GM23248 (cell line): Measurements from ENCODE around the gene TMEM131L. TPM values are rescaled to one million over a fixed set of nuclear protein-coding genes. Genes with fewer than 3 reads are reported as not detected.

Experiments used
- DNase-seq: peaks from one replicate; pipeline ENCODE4 v3.0.0-alpha.2; 2015
- H2AFZ ChIP-seq: fragments of 200-600 bp; sonication (generic); 2 replicates; pipeline ENCODE4 v1.6.1; 2016; ENCODE audit warnings: antibody characterized with exemption
- H3F3A ChIP-seq: fragments of 200-600 bp; sonication (generic); 2 replicates; pipeline ENCODE4 v1.6.1; 2016; ENCODE audit warnings: mild to moderate bottlenecking, antibody characterized with exemption, mixed run types; ENCODE audit not compliant: insufficient read depth
- H3K27ac ChIP-seq: fragments of 200-600 bp; sonication (generic); 2 replicates; pipeline ENCODE4 v1.5.1; 2016; ENCODE audit warnings: mild to moderate bottlenecking
- H3K27me3 ChIP-seq: fragments of 200-600 bp; sonication (generic); replicated peaks from 2 replicates; pipeline ENCODE4 v1.6.1; 2016; ENCODE audit warnings: mild to moderate bottlenecking; ENCODE audit not compliant: insufficient read depth
- H3K36me3 ChIP-seq: fragments of 200-600 bp; sonication (generic); 2 replicates; pipeline ENCODE4 v1.6.1; 2016; ENCODE audit warnings: low read depth, mild to moderate bottlenecking
- H3K4me1 ChIP-seq: fragments of 200-600 bp; sonication (generic); 2 replicates; pipeline ENCODE4 v1.6.1; 2016; ENCODE audit warnings: mild to moderate bottlenecking; ENCODE audit not compliant: insufficient read depth
- H3K4me2 ChIP-seq: fragments of 200-600 bp; sonication (generic); one replicate; pipeline ENCODE4 v1.6.1; 2016; ENCODE audit warnings: mild to moderate bottlenecking; ENCODE audit not compliant: unreplicated experiment
- H3K4me3 ChIP-seq: fragments of 200-600 bp; sonication (generic); 2 replicates; pipeline ENCODE4 v1.5.1; 2016; ENCODE audit warnings: mild to moderate bottlenecking
- H3K79me2 ChIP-seq: fragments of 200-600 bp; sonication (generic); 2 replicates; pipeline ENCODE4 v1.6.1; 2016; ENCODE audit warnings: mild to moderate bottlenecking; ENCODE audit not compliant: insufficient read depth
- H3K9ac ChIP-seq: fragments of 200-600 bp; sonication (generic); 2 replicates; pipeline ENCODE4 v1.6.1; 2016; ENCODE audit warnings: mild to moderate bottlenecking
- H3K9me2 ChIP-seq: fragments of 200-600 bp; sonication (generic); 2 replicates; pipeline ENCODE4 v1.6.1; 2016; ENCODE audit warnings: mixed run types, mild to moderate bottlenecking, moderate library complexity; ENCODE audit not compliant: insufficient read depth
- H3K9me3 ChIP-seq: fragments of 200-600 bp; sonication (generic); one replicate; pipeline ENCODE4 v1.6.1; 2017; ENCODE audit warnings: low read depth
- H4K20me1 ChIP-seq: fragments of 200-600 bp; sonication (generic); 2 replicates; pipeline ENCODE4 v1.6.0; 2016; ENCODE audit not compliant: insufficient read depth
- EZH2 ChIP-seq: fragments of 200-600 bp; sonication (generic); IDR thresholded peaks from 2 replicates; pipeline ENCODE4 v1.6.1; 2018; ENCODE audit warnings: antibody characterized with exemption, mild to moderate bottlenecking; ENCODE audit not compliant: insufficient read depth, poor library complexity, severe bottlenecking
- EZH2phosphoT487 ChIP-seq: fragments of 200-600 bp; sonication (generic); IDR thresholded peaks from 2 replicates; pipeline ENCODE4 v1.6.1; 2018; ENCODE audit warnings: antibody characterized with exemption, moderate library complexity, mild to moderate bottlenecking, low read depth; ENCODE audit not compliant: insufficient read depth
- WGBS, 2 experiments: methylation state at CpG; one replicate each; pipeline ENCODE4 v1.1.6; 2015 to 2017; ENCODE audit warnings: low lambda C conversion rate in 2 of 2, low coverage in 1 of 2; ENCODE audit errors: missing lambda C conversion rate in 2 of 2; 5-methylcytosine and 5-hydroxymethylcytosine counted together
- in situ Hi-C: fragments of 300-500 bp; cut with MboI; formaldehyde crosslinking; loops from 2 replicates; pipeline ENCODE4 v1.15.0; 2020
- polyA plus RNA-seq: library from polyadenylated mRNA; unstranded; fragments of >200 nt; fragmentation: Nextera tagmentation; extraction: Ambion mirVana; gene quantifications from 2 replicates; pipeline ENCODE4 v1.2.1, GENCODE V29; 2016
- total RNA-seq: library from RNA; depleted of rRNA; stranded (reverse); fragments of >200 nt; shearing (Covaris generic); gene quantifications from 2 replicates; pipeline ENCODE4 v1.2.3, GENCODE V29; 2014

The TMEM131L gene
- total and polyA plus RNA-seq, 2 experiments from 2014 or later: 8.7 to 11.1 TPM

- WGBS, 2 experiments: 67 to 75% methylated on average over 5 of the region's 5 CpGs
- H3K27me3 ChIP-seq: no peaks in the 10 kb centered on the region
- TF ChIP-seq EZH2 (no peak), EZH2phosphoT487 (no peak)
- no peak overlapping the region for H3K27ac ChIP-seq
- peaks cover 6% of the 10 kb centered on the region for H3K36me3 ChIP-seq
- H3K9me2 ChIP-seq: no peaks in the 10 kb centered on the region
- no peak overlapping the region for H3K9ac ChIP-seq
- no peak overlapping the region for H3K4me3 ChIP-seq
- in situ Hi-C loops: no loop called here
- no peak overlapping the region for H2AFZ ChIP-seq
- no peaks in the 10 kb centered on the region; the same call in 1 of the 2 replicates for H3K4me1 ChIP-seq
- no peak overlapping the region for H3K4me2 ChIP-seq
- DNase-seq: no peak
- H4K20me1 ChIP-seq: no peaks in the 10 kb centered on the region
- H3K79me2 ChIP-seq: no peaks in the 10 kb centered on the region
- H3K9me3 ChIP-seq: no peaks in the 10 kb centered on the region
- H3F3A ChIP-seq: no peaks in the 10 kb centered on the region
These were observed 144.6 kb downstream of the TMEM131L start for GRCh38 chr4:153610623-153611376.

GRCh38 chr4:153611679-153612078 lies 145.5 kb downstream of the TMEM131L start:
- Histone ChIP-seq H3K4me1 (no peaks in the 10 kb centered on the region; the same call in 1 of the 2 replicates), H3K9ac (no peak overlapping the region), H3K9me2 (no peaks in the 10 kb centered on the region), H3K36me3 (peaks cover 6% of the 10 kb centered on the region), H2AFZ (no peak overlapping the region), H3K27ac (no peak overlapping the region), H3K4me3 (no peak overlapping the region), H3K9me3 (no peaks in the 10 kb centered on the region), H3K4me2 (no peak overlapping the region), H3F3A (no peaks in the 10 kb centered on the region), H3K27me3 (no peaks in the 10 kb centered on the region), H4K20me1 (no peaks in the 10 kb centered on the region), H3K79me2 (no peaks in the 10 kb centered on the region)
- peak; percentile 12 for DNase-seq
- TF ChIP-seq EZH2phosphoT487 (no peak), EZH2 (no peak)
- 83 to 90% methylated on average over 3 of the region's 3 CpGs for WGBS, 2 experiments
- in situ Hi-C loops: no loop called here

GRCh38 chr4:153612878-153613277 lies 146.7 kb downstream of the TMEM131L start:
- in situ Hi-C loops: no loop called here
- no peaks in the 10 kb centered on the region; the same call in 1 of the 2 replicates for H3K4me1 ChIP-seq
- no peaks in the 10 kb centered on the region for H3K27me3 ChIP-seq
- H2AFZ ChIP-seq: no peak overlapping the region
- no peak overlapping the region for H3K4me3 ChIP-seq
- H3K4me2 ChIP-seq: no peak overlapping the region
- WGBS, 2 experiments: 88 to 92% methylated on average over 2 of the region's 2 CpGs
- H3K9ac ChIP-seq: no peak overlapping the region
- TF ChIP-seq EZH2: no peak
- TF ChIP-seq EZH2phosphoT487: no peak
- H3K27ac ChIP-seq: no peak overlapping the region
- H3K79me2 ChIP-seq: no peaks in the 10 kb centered on the region
- no peak for DNase-seq
- H3F3A ChIP-seq: no peaks in the 10 kb centered on the region
- H3K9me2 ChIP-seq: no peaks in the 10 kb centered on the region
- no peaks in the 10 kb centered on the region for H4K20me1 ChIP-seq
- H3K36me3 ChIP-seq: peaks cover 9% of the 10 kb centered on the region
- H3K9me3 ChIP-seq: no peaks in the 10 kb centered on the region

- Histone ChIP-seq H3K4me1 (no peaks in the 10 kb centered on the region; the same call in 1 of the 2 replicates), H2AFZ (no peak overlapping the region), H3K27ac (no peak overlapping the region), H3K27me3 (no peaks in the 10 kb centered on the region), H3K9me2 (no peaks in the 10 kb centered on the region), H3K9me3 (no peaks in the 10 kb centered on the region), H3K9ac (no peak overlapping the region), H3F3A (no peaks in the 10 kb centered on the region; the same call in 1 of the 2 replicates), H3K4me2 (no peak overlapping the region), H3K79me2 (no peaks in the 10 kb centered on the region), H3K36me3 (peaks cover 10% of the 10 kb centered on the region), H4K20me1 (no peaks in the 10 kb centered on the region), H3K4me3 (no peak overlapping the region)
- whole genome bisulfite sequencing, 2 experiments: 95% methylated on average over 8 of the region's 8 CpGs
- DNase-seq: no peak
- in situ Hi-C loops: no loop called here
- TF ChIP-seq EZH2 (no peak), EZH2phosphoT487 (no peak)
These were observed 149.9 kb downstream of the TMEM131L start for GRCh38 chr4:153616006-153616555.
